Liver (tissue), 9 donors: Measurements from ENCODE around the gene BEAN1. TPM values are rescaled to one million over a fixed set of nuclear protein-coding genes. Genes with fewer than 3 reads are reported as not detected.

Experiments used
- DNase-seq: peaks from one replicate; pipeline ENCODE4 v3.0.0-alpha.2; 2017; ENCODE audit warnings: low spot score
- H3K27ac ChIP-seq, 2 donors: one replicate each; pipeline ENCODE4 v1.7.0; 2013; ENCODE audit warnings: inconsistent platforms in 2 of 2, low read length in 2 of 2, control low read depth in 1 of 2, low read depth in 1 of 2, mild to moderate bottlenecking in 1 of 2
- H3K27me3 ChIP-seq, 4 donors: one replicate each; pipeline versions ENCODE4 v1.6.1 to v1.7.0; 2013; ENCODE audit warnings: low read length in 3 of 4, inconsistent platforms in 1 of 4, mild to moderate bottlenecking in 1 of 4, moderate library complexity in 1 of 4; ENCODE audit not compliant: control insufficient read depth in 4 of 4, insufficient read depth in 4 of 4
- H3K36me3 ChIP-seq, 4 donors: one replicate each; pipeline versions ENCODE4 v1.6.1 to v1.7.0; 2013; ENCODE audit warnings: low read length in 3 of 4, mild to moderate bottlenecking in 3 of 4, low read depth in 1 of 4, moderate library complexity in 1 of 4; ENCODE audit not compliant: control insufficient read depth in 4 of 4, insufficient read depth in 3 of 4
- H3K4me1 ChIP-seq, 4 donors: one replicate each; pipeline versions ENCODE4 v1.6.1 to v1.7.0; 2013; ENCODE audit warnings: low read length in 3 of 4, mild to moderate bottlenecking in 3 of 4, moderate library complexity in 1 of 4; ENCODE audit not compliant: control insufficient read depth in 4 of 4, insufficient read depth in 4 of 4
- H3K4me3 ChIP-seq, 3 donors: one replicate each; pipeline versions ENCODE4 v1.6.1 to v1.7.0; 2013; ENCODE audit warnings: low read length in 3 of 3, control low read depth in 1 of 3, low read depth in 1 of 3, mild to moderate bottlenecking in 1 of 3
- H3K9ac ChIP-seq, 2 donors: one replicate each; pipeline ENCODE4 v1.7.0; 2013; ENCODE audit warnings: low read length in 2 of 2, mild to moderate bottlenecking in 2 of 2, moderate library complexity in 2 of 2, control low read depth in 1 of 2, low read depth in 1 of 2
- H3K9me3 ChIP-seq, 4 donors: one replicate each; pipeline versions ENCODE4 v1.6.1 to v1.7.0; 2013; ENCODE audit warnings: low read length in 3 of 4; ENCODE audit not compliant: control insufficient read depth in 4 of 4
- ATF3 ChIP-seq: IDR thresholded peaks from 2 replicates; pipeline ENCODE4 v1.6.1; 2016; ENCODE audit warnings: antibody characterized with exemption
- CTCF ChIP-seq: fragments of 150-350 bp; IDR thresholded peaks from 2 replicates; pipeline ENCODE4 v1.5.1; 2017; ENCODE audit warnings: improper control_type of control experiment, low read depth, low read length; ENCODE audit not compliant: missing input control
- EGR1 ChIP-seq, 2 donors: IDR thresholded peaks; 2 replicates each; pipeline ENCODE4 v1.6.1; 2016 to 2018; ENCODE audit warnings: antibody characterized with exemption in 2 of 2, low read depth in 2 of 2
- FOXA1 ChIP-seq: IDR thresholded peaks from 2 replicates; pipeline ENCODE4 v1.6.1; 2016; ENCODE audit warnings: antibody characterized with exemption
- FOXA2 ChIP-seq: IDR thresholded peaks from 2 replicates; pipeline ENCODE4 v1.6.1; 2016; ENCODE audit warnings: antibody characterized with exemption
- GABPA ChIP-seq, 2 donors: IDR thresholded peaks in 1 of 2; conservative IDR thresholded peaks in 1 of 2; 2 replicates each; pipeline ENCODE4 v1.6.1; 2016; ENCODE audit warnings: antibody characterized with exemption in 2 of 2, mild to moderate bottlenecking in 1 of 2, moderate library complexity in 1 of 2
- MAX ChIP-seq: IDR thresholded peaks from 2 replicates; pipeline ENCODE4 v1.6.1; 2016; ENCODE audit warnings: antibody characterized with exemption
- NR2F2 ChIP-seq: IDR thresholded peaks from 2 replicates; pipeline ENCODE4 v1.6.1; 2016; ENCODE audit warnings: antibody characterized with exemption
- RAD21 ChIP-seq, 2 donors: IDR thresholded peaks; 2 replicates each; pipeline ENCODE4 v1.6.1; 2016; ENCODE audit warnings: antibody characterized with exemption in 2 of 2, mild to moderate bottlenecking in 2 of 2
- RXRA ChIP-seq, 2 donors: IDR thresholded peaks; 2 replicates each; pipeline ENCODE4 v1.6.1; 2017 to 2018; ENCODE audit warnings: antibody characterized with exemption in 2 of 2, mild to moderate bottlenecking in 1 of 2
- SP1 ChIP-seq: IDR thresholded peaks from 2 replicates; pipeline ENCODE4 v1.6.1; 2018; ENCODE audit warnings: antibody characterized with exemption, mild to moderate bottlenecking
- YY1 ChIP-seq: IDR thresholded peaks from 2 replicates; pipeline ENCODE4 v1.6.1; 2016; ENCODE audit warnings: antibody characterized with exemption, mild to moderate bottlenecking
- WGBS: extraction: QIAGEN DNeasy Blood & Tissue Kit; methylation state at CpG from one replicate; pipeline ENCODE4 v1.1.7; 2013; 5-methylcytosine and 5-hydroxymethylcytosine counted together
- polyA plus RNA-seq, 2 donors: library from polyadenylated mRNA; stranded (reverse) in 1 of 2; unstranded in 1 of 2; fragments of 200-250 nt in 1 of 2; fragments of >200 nt in 1 of 2; fragmentation: Nextera tagmentation in 1 of 2; extraction: Ambion mirVana in 1 of 2; gene quantifications; one replicate each; pipeline versions ENCODE4 v1.2.1 to v1.2.3, GENCODE V29; 2013 to 2015
- total RNA-seq, 2 donors: library from RNA; depleted of rRNA; stranded (reverse); fragments of >200 nt; gene quantifications; one replicate each; pipeline ENCODE4 v1.2.3, GENCODE V29; 2014
- donor health status: healthy.
- donor health status: healthy.
- donor health status: healthy.
- donor health status: healthy.
- donor health status: healthy.

BEAN1 gene
- total and polyA plus RNA-seq, 4 donors: 0.22 to 0.99 (median 0.25) TPM; not detected in 1

DNA sequence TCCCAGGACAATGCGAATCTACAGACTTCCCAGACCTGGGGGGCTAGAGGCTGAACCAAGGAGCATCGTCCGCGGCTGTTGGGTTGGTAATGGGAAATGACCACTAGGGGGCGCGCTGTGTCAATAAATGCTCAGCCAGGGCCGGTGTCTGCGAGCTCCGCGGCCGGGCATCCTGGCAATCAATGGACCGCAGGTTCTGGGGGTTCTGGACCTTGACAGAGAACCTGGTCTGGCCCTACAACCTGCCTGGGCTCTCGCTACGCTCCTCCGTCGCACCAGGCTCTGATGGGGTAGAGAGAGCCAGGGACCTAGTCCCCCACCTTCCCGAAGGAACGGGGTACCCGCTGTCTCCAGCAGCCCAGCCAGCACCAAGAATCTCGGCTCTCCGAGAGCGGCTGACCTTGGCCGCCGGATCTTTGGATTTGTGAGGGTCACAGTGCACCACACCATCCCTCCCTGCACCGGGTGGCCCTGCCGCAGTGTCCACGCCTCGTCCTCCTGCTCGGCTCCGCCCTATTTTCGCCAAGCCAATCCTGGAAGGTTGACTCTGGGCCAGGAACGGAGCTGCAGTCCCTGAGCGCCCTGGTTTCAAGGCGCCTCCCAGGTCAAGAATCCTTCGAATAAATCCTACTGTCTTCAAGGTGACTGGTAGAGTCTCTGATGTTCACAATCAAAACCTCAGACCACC is 20.4 kb upstream of the BEAN1 start:
- Histone ChIP-seq H3K27ac (no peak overlapping the region), H3K4me1 (peaks cover 0 to 8% (median 7%) of the 10 kb centered on the region in 4 donors), H3K4me3 (peak overlapping the region; percentile 44 to 54 (median 53)), H3K9ac (no peak overlapping the region), H3K27me3 (peaks cover 0 to 2% (median 0%) of the 10 kb centered on the region in 4 donors), H3K9me3 (no peaks in the 10 kb centered on the region), H3K36me3 (no peaks in the 10 kb centered on the region)
- 1% methylated on average over 35 of the region's 35 CpGs for WGBS
- peak; percentile 89 for DNase-seq
- TF ChIP-seq CTCF (peak; percentile 82), FOXA2 (no peak), RAD21 (IDR thresholded peaks at IDR 0.05) (peak; percentile 91 to 94), NR2F2 (peak; percentile 51)

DNA sequence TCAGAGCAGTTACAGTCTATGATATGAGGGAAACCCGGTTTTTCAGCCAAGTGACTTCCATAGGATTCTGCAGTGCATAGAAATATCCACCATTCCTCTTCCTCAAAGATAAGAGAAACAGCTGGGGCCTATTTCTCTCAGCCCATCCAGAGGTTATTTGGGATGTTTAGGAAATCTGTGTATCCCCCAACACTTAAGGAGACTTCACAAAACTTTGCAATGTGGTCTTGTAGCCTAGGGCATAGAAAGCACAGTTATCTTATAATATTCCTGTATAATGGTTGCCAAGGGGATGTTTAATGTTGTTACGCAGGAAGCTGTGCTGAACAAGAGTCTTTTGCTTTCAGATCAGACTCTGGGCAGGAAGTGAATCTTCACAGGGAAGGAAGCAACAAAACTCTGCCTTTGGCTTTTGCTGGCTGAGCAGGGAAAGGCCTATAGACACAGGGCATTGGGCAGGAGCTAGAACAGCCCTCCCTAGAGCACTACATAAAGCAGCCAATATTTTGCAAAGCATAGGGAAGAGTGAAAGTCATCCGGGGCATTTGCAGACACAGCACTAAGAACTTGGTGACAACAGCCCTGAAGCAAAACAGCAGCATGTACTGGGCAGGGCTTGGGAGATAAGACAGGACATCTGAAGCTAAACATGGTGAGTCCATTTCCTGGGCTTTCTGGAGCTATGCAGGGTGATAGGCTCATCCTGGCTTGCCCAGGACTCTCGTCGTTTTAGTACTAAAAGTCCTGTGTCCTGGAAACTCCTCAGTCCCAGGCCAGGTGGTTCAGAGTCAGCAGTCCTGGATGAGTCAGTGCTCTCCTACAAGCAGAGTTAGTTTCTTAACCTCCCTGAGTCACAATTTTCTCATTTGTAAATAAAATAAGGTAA is 18.7 kb upstream of the BEAN1 start:
- Histone ChIP-seq H3K27ac (peak overlapping the region; percentile 36 to 48), H3K4me1 (peaks cover 0 to 8% (median 7%) of the 10 kb centered on the region in 4 donors), H3K27me3 (peaks cover 0 to 2% (median 0%) of the 10 kb centered on the region in 4 donors), H3K9ac (no peak overlapping the region), H3K4me3 (no peak overlapping the region), H3K9me3 (peaks cover 0 to 3% (median 2%) of the 10 kb centered on the region in 4 donors), H3K36me3 (no peaks in the 10 kb centered on the region)
- no peak for DNase-seq
- WGBS: 61% methylated on average over 5 of the region's 5 CpGs
- TF ChIP-seq MAX (peak; percentile 42), SP1 (peak; percentile 44), FOXA1 (no peak), GABPA (IDR thresholded peaks at IDR 0.05 in 1 of 2, conservative IDR thresholded peaks at IDR 0.05 in 1 of 2) (peak in 1 of 2 donors; percentile 7), RXRA (IDR thresholded peaks at IDR 0.05) (peak in 1 of 2 donors; percentile 8), CTCF (no peak), ATF3 (no peak), YY1 (peak; percentile 25), RAD21 (IDR thresholded peaks at IDR 0.05) (peak in 1 of 2 donors; percentile 29), NR2F2 (peak; percentile 39), EGR1 (IDR thresholded peaks at IDR 0.05; ENCODE audit: low read depth in 2 of 2) (no peak)
